HepG2 (cell line): ENCODE measurements around the gene DIPK1B. TPM values are rescaled to one million over a fixed set of nuclear protein-coding genes. Genes with fewer than 3 reads are reported as not detected.
"Not testable (repeated sequence)": the region's sequence is repeated elsewhere in the genome, so short reads cannot be mapped to it uniquely, and the experiment has no call there.

Experiments used
- ATAC-seq: fragments of 200-7000 bp; cut with Tn5 transposase; 3 replicates; pipeline ENCODE4 v1.9.1; 2020; ENCODE audit warnings: mild to moderate bottlenecking, moderate library complexity
- BruUV-seq: library from RNA; stranded (reverse); fragments of 400-500 nt; replicated peaks from 2 replicates; lab custom pipeline; 2021; lab: Mats Ljungman, UMichigan
- CTCF ChIA-PET: fragments of 300-600 bp; formaldehyde crosslinking; extraction: SDS; loops from one replicate; lab custom pipeline; 2021; ENCODE audit warnings: low total read pairs, inconsistent platforms, low intra/inter-chr PET ratio; lab: Yijun Ruan, JAX
- POLR2A ChIA-PET: fragments of 350-600 bp; sonication (Branson Sonifier 250); formaldehyde crosslinking; loops from one replicate; lab custom pipeline; 2020; ENCODE audit warnings: antibody characterized with exemption, inconsistent platforms; lab: Yijun Ruan, JAX
- DNase-seq: peaks from one replicate; pipeline ENCODE4 v3.0.0-alpha.2; 2015; ENCODE audit warnings: low spot score
- FAIRE-seq: peaks from 3 replicates; lab custom pipeline; 2011; peaks lifted over from hg19 to GRCh38; lab: Jason Lieb, UNC
- H2AFZ ChIP-seq: one replicate; pipeline ENCODE4 v1.6.1; 2011; ENCODE audit warnings: low read length, inconsistent platforms
- H3K27ac ChIP-seq: fragments of 300-600 bp; 3 replicates; pipeline ENCODE4 v1.8.0; 2011; ENCODE audit warnings: mixed run types, mild to moderate bottlenecking, mixed read lengths, low read length, inconsistent platforms; ENCODE audit not compliant: insufficient read depth; ENCODE audit errors: extremely low read length
- H3K27me3 ChIP-seq, 2 experiments: fragments of 200-600 bp in 1 of 2; 2 replicates in 1 of 2; 3 replicates in 1 of 2; pipeline versions ENCODE4 v1.6.0 to v1.8.0; 2011; ENCODE audit warnings: low read length in 2 of 2, mild to moderate bottlenecking in 2 of 2, moderate library complexity in 2 of 2, inconsistent platforms in 1 of 2; ENCODE audit not compliant: insufficient read depth in 2 of 2, control insufficient read depth in 1 of 2
- H3K36me3 ChIP-seq, 2 experiments: fragments of 200-600 bp in 1 of 2; replicated peaks in 1 of 2; 2 replicates in 1 of 2; 3 replicates in 1 of 2; pipeline versions ENCODE4 v1.5.1 to v1.8.0; 2011; ENCODE audit warnings: low read length in 2 of 2, inconsistent platforms in 1 of 2; ENCODE audit not compliant: insufficient read depth in 2 of 2, control insufficient read depth in 1 of 2
- H3K4me1 ChIP-seq: 2 replicates; pipeline ENCODE4 v1.5.1; 2012; ENCODE audit warnings: low read length, inconsistent platforms; ENCODE audit not compliant: insufficient read depth
- H3K4me2 ChIP-seq: 2 replicates; pipeline ENCODE4 v1.6.0; 2011; ENCODE audit warnings: low read depth, low read length, inconsistent platforms
- H3K4me3 ChIP-seq, 3 experiments: fragments of 200-600 bp in 1 of 3; sonication (generic), shearing (Covaris generic) in 1 of 3; replicated peaks in 1 of 3; 2 replicates each; pipeline ENCODE4 v1.5.1; 2011 to 2016; ENCODE audit warnings: low read length in 3 of 3, inconsistent platforms in 2 of 3, low read depth in 2 of 3, mild to moderate bottlenecking in 2 of 3, control low read depth in 1 of 3, mixed read lengths in 1 of 3; ENCODE audit not compliant: insufficient read depth in 1 of 3
- H3K79me2 ChIP-seq: one replicate; pipeline ENCODE4 v1.6.1; 2011; ENCODE audit warnings: low read length, inconsistent platforms; ENCODE audit not compliant: insufficient read depth
- H3K9ac ChIP-seq: 2 replicates; pipeline ENCODE4 v1.6.0; 2011; ENCODE audit warnings: mild to moderate bottlenecking, low read depth, low read length, inconsistent platforms; ENCODE audit not compliant: insufficient read depth
- H3K9me3 ChIP-seq: 2 replicates; pipeline ENCODE4 v1.5.1; 2012; ENCODE audit warnings: mild to moderate bottlenecking, low read length
- H4K20me1 ChIP-seq: 2 replicates; pipeline ENCODE4 v1.6.0; 2011; ENCODE audit warnings: inconsistent platforms, mild to moderate bottlenecking, low read length, moderate library complexity; ENCODE audit not compliant: insufficient read depth
- CREB1 ChIP-seq, 2 experiments: fragments of 450-650 bp in 1 of 2; IDR thresholded peaks; 2 replicates each; pipeline ENCODE4 v1.6.1; 2016 to 2017; ENCODE audit warnings: control low read depth in 1 of 2, mild to moderate bottlenecking in 1 of 2, missing compliant biosample characterization in 1 of 2, missing genetic modification characterization in 1 of 2
- KDM2A ChIP-seq: sonication (generic); formaldehyde crosslinking; IDR thresholded peaks from 2 replicates; pipeline ENCODE4 v1.4.0; 2020; ENCODE audit warnings: low read depth, missing genetic modification reagents, borderline replicate concordance
- MIER3 ChIP-seq: IDR thresholded peaks from 2 replicates; pipeline ENCODE4 v1.6.1; 2016; ENCODE audit warnings: missing compliant biosample characterization, borderline replicate concordance
- PHF8 ChIP-seq: sonication (generic); formaldehyde crosslinking; IDR thresholded peaks from 2 replicates; pipeline ENCODE4 v1.5.0; 2020; ENCODE audit warnings: missing genetic modification reagents
- SNAPC2 ChIP-seq: sonication (generic); formaldehyde crosslinking; IDR thresholded peaks from 2 replicates; pipeline ENCODE4 v1.8.1; 2022; ENCODE audit warnings: mild to moderate bottlenecking, missing genetic modification reagents
- ZMYM3 ChIP-seq: sonication (generic); formaldehyde crosslinking; IDR thresholded peaks from 2 replicates; pipeline ENCODE4 v1.5.1; 2020; ENCODE audit warnings: mild to moderate bottlenecking, missing genetic modification reagents
- ZNF263 ChIP-seq: sonication (generic); formaldehyde crosslinking; IDR thresholded peaks from 2 replicates; pipeline ENCODE4 v1.4.0; 2020; ENCODE audit warnings: missing genetic modification reagents
- ZNF441 ChIP-seq: sonication (generic); formaldehyde crosslinking; IDR thresholded peaks from 2 replicates; pipeline ENCODE4 v1.7.0; 2021; ENCODE audit warnings: missing genetic modification reagents, borderline replicate concordance
- WGBS: methylation state at CpG from one replicate; pipeline ENCODE4 v1.1.6; 2017; ENCODE audit warnings: low lambda C conversion rate; 5-methylcytosine and 5-hydroxymethylcytosine counted together
- in situ Hi-C: cut with HindIII; loops from 2 replicates; pipeline ENCODE4 v1.10.0; 2017; ENCODE audit warnings: low pct_unique_long_range_greater_than_20kb; ENCODE audit not compliant: extremely low pct_ligation_motif_present
- intact Hi-C: fragments of 100-400 bp; cut with micrococcal nuclease; formaldehyde crosslinking; loops from one replicate; pipeline ENCODE4 v1.10.0; 2022; ENCODE audit not compliant: unreplicated experiment
- polyA plus RNA-seq, 8 experiments: library from polyadenylated mRNA; depleted of rRNA in 3 of 8; stranded (reverse) in 7 of 8; unstranded in 1 of 8; fragments of >200 nt; fragmentation: Illumina TruSeq in 4 of 8; extraction: Trizol in 4 of 8; gene quantifications; 2 replicates each; pipeline versions ENCODE4 v1.2.1 to v1.2.3, GENCODE V29; 2011 to 2016; ENCODE audit warnings: low read depth in 4 of 8, missing spikeins in 1 of 8, mixed read lengths in 1 of 8; ENCODE audit not compliant: insufficient read depth in 1 of 8
- total RNA-seq, 5 experiments: library from RNA; depleted of rRNA; stranded (reverse); fragments of >200 nt; fragmentation: Illumina TruSeq; extraction: Trizol; gene quantifications; 2 replicates each; pipeline ENCODE4 v1.2.3, GENCODE V29; 2016; ENCODE audit warnings: low read depth in 1 of 5
- TF ChIP-seq, protein P1 (sequence below): IDR thresholded peaks from 2 replicates; pipeline ENCODE4 v1.6.1; 2016; ENCODE audit warnings: mild to moderate bottlenecking
- TF ChIP-seq, protein P2 (sequence below), 2 experiments: sonication (generic) in 1 of 2; formaldehyde crosslinking in 1 of 2; IDR thresholded peaks; 2 replicates each; pipeline versions ENCODE4 v1.4.0 to v1.6.1; 2018 to 2020; ENCODE audit warnings: missing genetic modification reagents in 2 of 2, borderline replicate concordance in 1 of 2, low read depth in 1 of 2, mild to moderate bottlenecking in 1 of 2, missing biosample characterization in 1 of 2
- TF ChIP-seq, protein P3 (sequence below): sonication (generic); formaldehyde crosslinking; IDR thresholded peaks from 2 replicates; pipeline ENCODE4 v1.5.0; 2020; ENCODE audit warnings: mild to moderate bottlenecking, missing genetic modification reagents, moderate library complexity

The DIPK1B gene
- total and polyA plus RNA-seq, 2 of the 13 experiments (the other 11 are each of a cell fraction or from before 2014, with no cell fraction given) = 0.18 to 3.9 TPM

DNA sequence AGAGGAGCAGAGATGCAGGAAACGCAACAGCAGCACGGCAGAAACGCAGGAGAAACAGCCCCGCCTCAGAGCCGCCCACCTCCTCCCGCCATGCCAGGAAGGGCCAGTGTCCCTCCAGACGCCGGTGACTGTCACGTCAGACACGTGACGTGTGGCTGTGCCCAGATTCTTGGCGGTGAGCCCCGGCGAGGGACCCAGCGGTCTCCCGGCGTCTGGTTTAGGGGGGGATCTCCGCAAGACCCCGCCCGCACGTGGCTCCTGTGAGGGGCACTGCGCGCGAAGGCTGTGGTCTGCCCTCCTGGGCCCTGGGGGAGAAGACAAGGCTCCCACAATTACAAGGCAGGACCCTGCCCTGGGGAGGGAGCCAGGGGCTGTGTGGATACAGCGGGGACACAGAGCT, 48.1 kb downstream of the DIPK1B start:
- in situ Hi-C loops = no loop called here
- Histone ChIP-seq H3K9me3 (no peaks in the 10 kb centered on the region), H2AFZ (no peak overlapping the region), H3K9ac (no peak overlapping the region), H3K4me1 (peaks cover 50% of the 10 kb centered on the region), H3K79me2 (no peaks in the 10 kb centered on the region)
- POLR2A ChIA-PET = no interaction called here
- ATAC-seq = no peak
- no TSS peak for BruUV-seq
- 50% methylated on average over 4 of the region's 25 CpGs for WGBS
- 0 out of 2 replicates have a peak, but pooled peaks have one; percentile 27 for TF ChIP-seq CREB1 (IDR thresholded peaks at IDR 0.05)
- TF ChIP-seq CREB1 (CRISPR knock-in tag; IDR thresholded peaks at IDR 0.05) = no peak
- TF ChIP-seq SNAPC2 = no peak
- TF ChIP-seq, all 625 proteins: peak for 1
- Histone ChIP-seq H3K27ac (no peak overlapping the region), H3K4me2 (no peak overlapping the region), H3K36me3 (no peaks in the 10 kb centered on the region), H3K4me3 (no peak overlapping the region), H4K20me1 (no peaks in the 10 kb centered on the region), H3K27me3 (peaks cover 5 to 24% of the 10 kb centered on the region in 2 experiments; a peak in 3 of 5 replicates)
- CTCF ChIA-PET = interaction anchor here (1.2 kb wide), 1 partner anchor 24 kb away, joined by 3 read pairs; no protein-coding TSS in a partner anchor
- DNase-seq (no peak), FAIRE-seq (no peak)
- intact Hi-C loops = no loop called here

DNA sequence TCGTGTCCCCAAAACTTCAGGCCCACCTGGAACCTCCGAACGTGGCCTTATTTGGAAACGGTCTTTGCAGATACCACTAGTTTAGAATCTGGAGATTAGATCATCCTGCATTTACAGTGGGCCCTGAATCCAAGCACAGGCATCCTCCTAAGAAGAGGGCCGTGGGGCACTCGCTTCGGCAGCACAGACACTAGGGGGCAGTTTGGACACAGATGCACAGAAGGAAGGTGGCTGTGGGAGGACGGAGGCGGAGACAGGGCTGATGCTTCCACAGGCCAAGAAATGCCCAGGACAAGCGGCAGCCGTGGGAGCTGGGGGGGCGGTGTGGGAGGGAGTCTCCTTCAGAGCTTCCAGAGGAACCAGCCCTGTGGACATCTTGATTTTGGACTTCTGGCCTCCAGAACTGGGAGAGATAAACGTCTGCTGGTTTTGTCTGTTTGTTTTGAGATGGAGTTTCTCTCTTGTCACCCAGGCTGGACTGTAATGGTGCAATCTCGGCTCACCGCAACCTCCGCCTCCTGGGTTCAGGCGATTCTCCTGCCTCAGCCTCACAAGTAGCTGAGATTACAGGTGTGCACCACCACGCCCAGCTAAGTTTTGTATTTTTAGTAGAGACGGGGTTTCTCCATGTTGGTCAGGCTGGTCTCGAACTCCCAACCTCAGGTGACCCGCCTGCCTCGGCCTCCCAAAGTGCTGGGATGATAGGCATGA, 48.6 kb downstream of the DIPK1B start:
- H2AFZ ChIP-seq, H3K9ac ChIP-seq, H3K79me2 ChIP-seq, intact Hi-C loops, H3K36me3 ChIP-seq, in situ Hi-C loops, POLR2A ChIA-PET, H3K27ac ChIP-seq, H4K20me1 ChIP-seq, BruUV-seq, H3K9me3 ChIP-seq: not testable (repeated sequence)
- ATAC-seq (peak; percentile 55), DNase-seq (peak; percentile 39), FAIRE-seq (peak; percentile 49)
- Histone ChIP-seq H3K4me3 (peak overlapping the region in 1 of 3 experiments; percentile 47; a peak in 1 of 6 replicates), H3K4me2 (peak overlapping the region; percentile 56), H3K27me3 (peaks cover 5 to 24% of the 10 kb centered on the region in 2 experiments; a peak in 3 of 5 replicates), H3K4me1 (peaks cover 56% of the 10 kb centered on the region)
- CTCF ChIA-PET = interaction anchor here (1.2 kb wide), 1 partner anchor 23 kb away, joined by 3 read pairs; no protein-coding TSS in a partner anchor
- WGBS = 34% methylated on average over 20 of the region's 22 CpGs
- TF ChIP-seq ZNF263 (CRISPR knock-in tag) (peak; percentile 76), MIER3 (peak; percentile 43; the same call in 1 of the 2 replicates), KDM2A (CRISPR knock-in tag) (peak; percentile 26; the same call in 1 of the 2 replicates), PHF8 (0 out of 2 replicates have a peak, but pooled peaks have one; percentile 8), ZMYM3 (CRISPR knock-in tag) (peak; percentile 38), ZNF441 (CRISPR knock-in tag) (0 out of 2 replicates have a peak, but pooled peaks have one; percentile 9)
- TF ChIP-seq, protein P1, sequence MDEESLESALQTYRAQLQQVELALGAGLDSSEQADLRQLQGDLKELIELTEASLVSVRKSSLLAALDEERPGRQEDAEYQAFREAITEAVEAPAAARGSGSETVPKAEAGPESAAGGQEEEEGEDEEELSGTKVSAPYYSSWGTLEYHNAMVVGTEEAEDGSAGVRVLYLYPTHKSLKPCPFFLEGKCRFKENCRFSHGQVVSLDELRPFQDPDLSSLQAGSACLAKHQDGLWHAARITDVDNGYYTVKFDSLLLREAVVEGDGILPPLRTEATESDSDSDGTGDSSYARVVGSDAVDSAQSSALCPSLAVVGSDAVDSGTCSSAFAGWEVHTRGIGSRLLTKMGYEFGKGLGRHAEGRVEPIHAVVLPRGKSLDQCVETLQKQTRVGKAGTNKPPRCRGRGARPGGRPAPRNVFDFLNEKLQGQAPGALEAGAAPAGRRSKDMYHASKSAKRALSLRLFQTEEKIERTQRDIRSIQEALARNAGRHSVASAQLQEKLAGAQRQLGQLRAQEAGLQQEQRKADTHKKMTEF (CRISPR knock-in tag) = 0 out of 2 replicates have a peak, but pooled peaks have one; percentile 23
- TF ChIP-seq, protein P2, sequence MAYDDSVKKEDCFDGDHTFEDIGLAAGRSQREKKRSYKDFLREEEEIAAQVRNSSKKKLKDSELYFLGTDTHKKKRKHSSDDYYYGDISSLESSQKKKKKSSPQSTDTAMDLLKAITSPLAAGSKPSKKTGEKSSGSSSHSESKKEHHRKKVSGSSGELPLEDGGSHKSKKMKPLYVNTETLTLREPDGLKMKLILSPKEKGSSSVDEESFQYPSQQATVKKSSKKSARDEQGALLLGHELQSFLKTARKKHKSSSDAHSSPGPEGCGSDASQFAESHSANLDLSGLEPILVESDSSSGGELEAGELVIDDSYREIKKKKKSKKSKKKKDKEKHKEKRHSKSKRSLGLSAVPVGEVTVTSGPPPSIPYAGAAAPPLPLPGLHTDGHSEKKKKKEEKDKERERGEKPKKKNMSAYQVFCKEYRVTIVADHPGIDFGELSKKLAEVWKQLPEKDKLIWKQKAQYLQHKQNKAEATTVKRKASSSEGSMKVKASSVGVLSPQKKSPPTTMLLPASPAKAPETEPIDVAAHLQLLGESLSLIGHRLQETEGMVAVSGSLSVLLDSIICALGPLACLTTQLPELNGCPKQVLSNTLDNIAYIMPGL (CRISPR knock-in tag; IDR thresholded peaks at IDR 0.05; ENCODE audit: borderline replicate concordance in 1 of 2, low read depth in 1 of 2) = peak; percentile 59 to 70; a peak in 2 of 4 replicates
- TF ChIP-seq, protein P3, sequence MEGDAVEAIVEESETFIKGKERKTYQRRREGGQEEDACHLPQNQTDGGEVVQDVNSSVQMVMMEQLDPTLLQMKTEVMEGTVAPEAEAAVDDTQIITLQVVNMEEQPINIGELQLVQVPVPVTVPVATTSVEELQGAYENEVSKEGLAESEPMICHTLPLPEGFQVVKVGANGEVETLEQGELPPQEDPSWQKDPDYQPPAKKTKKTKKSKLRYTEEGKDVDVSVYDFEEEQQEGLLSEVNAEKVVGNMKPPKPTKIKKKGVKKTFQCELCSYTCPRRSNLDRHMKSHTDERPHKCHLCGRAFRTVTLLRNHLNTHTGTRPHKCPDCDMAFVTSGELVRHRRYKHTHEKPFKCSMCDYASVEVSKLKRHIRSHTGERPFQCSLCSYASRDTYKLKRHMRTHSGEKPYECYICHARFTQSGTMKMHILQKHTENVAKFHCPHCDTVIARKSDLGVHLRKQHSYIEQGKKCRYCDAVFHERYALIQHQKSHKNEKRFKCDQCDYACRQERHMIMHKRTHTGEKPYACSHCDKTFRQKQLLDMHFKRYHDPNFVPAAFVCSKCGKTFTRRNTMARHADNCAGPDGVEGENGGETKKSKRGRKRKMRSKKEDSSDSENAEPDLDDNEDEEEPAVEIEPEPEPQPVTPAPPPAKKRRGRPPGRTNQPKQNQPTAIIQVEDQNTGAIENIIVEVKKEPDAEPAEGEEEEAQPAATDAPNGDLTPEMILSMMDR (CRISPR knock-in tag) = peak; percentile 80
